DND-41 (cell line): ENCODE measurements around the gene TRMT10A.
"Not testable (repeated sequence)": the region's sequence is repeated elsewhere in the genome, so short reads cannot be mapped to it uniquely, and the experiment has no call there.

Source experiments
- ATAC-seq: fragments of 200-7000 bp; cut with Tn5 transposase; 3 replicates; pipeline ENCODE4 v1.9.1; 2021; ENCODE audit warnings: low read depth; ENCODE audit not compliant: insufficient read depth
- DNase-seq: peaks from one replicate; pipeline ENCODE4 v3.0.0-alpha.2; 2020
- H2AFZ ChIP-seq: 2 replicates; pipeline ENCODE4 v1.6.0; 2012; ENCODE audit warnings: low read depth, low read length
- H3K27ac ChIP-seq: 2 replicates; pipeline ENCODE4 v1.5.1; 2012; ENCODE audit warnings: low read length, inconsistent platforms
- H3K27me3 ChIP-seq: fragments of 200-600 bp; sonication (generic); 2 replicates; pipeline ENCODE4 v1.6.0; 2012; ENCODE audit warnings: low read length, mild to moderate bottlenecking, inconsistent platforms; ENCODE audit not compliant: insufficient read depth, poor library complexity
- H3K36me3 ChIP-seq: 2 replicates; pipeline ENCODE4 v1.5.1; 2012; ENCODE audit warnings: low read length, inconsistent platforms; ENCODE audit not compliant: insufficient read depth
- H3K4me1 ChIP-seq: 2 replicates; pipeline ENCODE4 v1.5.1; 2012; ENCODE audit warnings: mild to moderate bottlenecking, low read length; ENCODE audit not compliant: insufficient read depth
- H3K4me2 ChIP-seq: 2 replicates; pipeline ENCODE4 v1.6.0; 2012; ENCODE audit warnings: mild to moderate bottlenecking, moderate library complexity, low read length, inconsistent platforms; ENCODE audit not compliant: insufficient read depth
- H3K4me3 ChIP-seq, 2 experiments: fragments of 200-600 bp in 1 of 2; shearing (Covaris generic) in 1 of 2; 2 replicates each; pipeline ENCODE4 v1.5.1; 2012 to 2016; ENCODE audit warnings: inconsistent platforms in 2 of 2, low read length in 2 of 2, mild to moderate bottlenecking in 2 of 2, low read depth in 1 of 2, moderate library complexity in 1 of 2
- H3K79me2 ChIP-seq: 2 replicates; pipeline ENCODE4 v1.6.0; 2012; ENCODE audit warnings: low read length, inconsistent platforms; ENCODE audit not compliant: insufficient read depth
- H3K9ac ChIP-seq: 2 replicates; pipeline ENCODE4 v1.6.0; 2012; ENCODE audit warnings: low read depth, mild to moderate bottlenecking, inconsistent platforms, low read length, moderate library complexity
- H3K9me3 ChIP-seq: 2 replicates; pipeline ENCODE4 v1.5.1; 2012; ENCODE audit warnings: low read length, moderate library complexity, mild to moderate bottlenecking, inconsistent platforms; ENCODE audit not compliant: insufficient read depth, severe bottlenecking
- H4K20me1 ChIP-seq: 2 replicates; pipeline ENCODE4 v1.6.0; 2012; ENCODE audit warnings: low read length; ENCODE audit not compliant: insufficient read depth
- CTCF ChIP-seq: IDR thresholded peaks from 2 replicates; pipeline ENCODE4 v1.5.1; 2012; ENCODE audit warnings: borderline replicate concordance, low read length, moderate library complexity, mild to moderate bottlenecking; ENCODE audit not compliant: poor library complexity, severe bottlenecking; ENCODE audit errors: extremely low read depth
- EZH2 ChIP-seq: IDR thresholded peaks from 3 replicates; pipeline ENCODE4 v1.6.1; 2012; ENCODE audit warnings: borderline replicate concordance, low read depth, mild to moderate bottlenecking, moderate library complexity, low read length, inconsistent platforms; ENCODE audit not compliant: severe bottlenecking

The TRMT10A gene

GRCh38 chr4:99536271-99536670 is 27.6 kb downstream of the TRMT10A start:
- no peak for DNase-seq

GRCh38 chr4:99534699-99535098 is 29.1 kb downstream of the TRMT10A start:
- not testable (repeated sequence) for H3K27me3 ChIP-seq, H3K79me2 ChIP-seq, H3K9ac ChIP-seq, H2AFZ ChIP-seq, H3K27ac ChIP-seq, H3K9me3 ChIP-seq, DNase-seq, H3K4me3 ChIP-seq, H4K20me1 ChIP-seq, ATAC-seq, H3K36me3 ChIP-seq, H3K4me2 ChIP-seq, H3K4me1 ChIP-seq

More at GRCh38 chr4:99536271-99536670, 27.6 kb downstream of the TRMT10A start:
- Histone ChIP-seq H3K4me2 (no peak overlapping the region), H3K79me2 (no peaks in the 10 kb centered on the region), H2AFZ (no peak overlapping the region), H3K36me3 (no peaks in the 10 kb centered on the region), H3K9ac (no peak overlapping the region), H3K9me3 (no peaks in the 10 kb centered on the region), H4K20me1 (no peaks in the 10 kb centered on the region), H3K27me3 (no peaks in the 10 kb centered on the region), H3K4me3 (no peak overlapping the region), H3K27ac (no peak overlapping the region), H3K4me1 (no peaks in the 10 kb centered on the region)
- no peak for ATAC-seq
- TF ChIP-seq EZH2 (no peak), CTCF (no peak)

GRCh38 chr4:99529956-99530355 is 33.9 kb downstream of the TRMT10A start:
- no peaks in the 10 kb centered on the region for H4K20me1 ChIP-seq
- ATAC-seq (no peak), DNase-seq (no peak)
- no peak for TF ChIP-seq EZH2
- TF ChIP-seq CTCF = no peak
- no peak overlapping the region for H3K4me2 ChIP-seq
- H3K4me1 ChIP-seq = no peaks in the 10 kb centered on the region
- H3K27ac ChIP-seq = no peak overlapping the region
- no peaks in the 10 kb centered on the region for H3K36me3 ChIP-seq
- H2AFZ ChIP-seq = no peak overlapping the region
- H3K27me3 ChIP-seq = no peaks in the 10 kb centered on the region
- no peaks in the 10 kb centered on the region for H3K79me2 ChIP-seq
- no peak overlapping the region for H3K4me3 ChIP-seq
- no peaks in the 10 kb centered on the region for H3K9me3 ChIP-seq
- H3K9ac ChIP-seq = no peak overlapping the region

- no peak for DNase-seq
These were observed 34.6 kb downstream of the TRMT10A start for GRCh38 chr4:99529228-99529627.

More at GRCh38 chr4:99529228-99529627, 34.6 kb downstream of the TRMT10A start:
- Histone ChIP-seq H3K36me3 (no peaks in the 10 kb centered on the region), H3K79me2 (no peaks in the 10 kb centered on the region), H3K27me3 (no peaks in the 10 kb centered on the region), H4K20me1 (no peaks in the 10 kb centered on the region), H3K4me2 (no peak overlapping the region), H3K4me1 (no peaks in the 10 kb centered on the region), H2AFZ (no peak overlapping the region), H3K4me3 (no peak overlapping the region), H3K9me3 (no peaks in the 10 kb centered on the region), H3K9ac (no peak overlapping the region), H3K27ac (no peak overlapping the region)
- no peak for ATAC-seq
- TF ChIP-seq CTCF (no peak), EZH2 (no peak)
